Fibroblast of gingiva (primary cell): ENCODE data around the gene AMPD1.

Source experiments
- DNase-seq: peaks from one replicate; pipeline ENCODE4 v3.0.0-alpha.2; 2011; ENCODE audit warnings: low read depth

The AMPD1 gene

GRCh38 chr1:114695430-114696058 lies at the start of gene AMPD1:
TSS of gene AMPD1 (minus strand) at chr1:114695546. CDS start at chr1:114695471, 75 bp downstream.
- peak; percentile 7 for DNase-seq

GRCh38 chr1:114741963-114742746 lies 46.8 kb upstream of the AMPD1 start:
- DNase-seq, result no peak

- DNase-seq, result no peak
Observed at GRCh38 chr1:114740331-114740730, 45.0 kb upstream of the AMPD1 start.

GRCh38 chr1:114737314-114737849 lies 42.0 kb upstream of the AMPD1 start:
- no peak for DNase-seq

- no peak for DNase-seq
Observed at GRCh38 chr1:114735479-114735878, 40.1 kb upstream of the AMPD1 start.

GRCh38 chr1:114729782-114730181 lies 34.4 kb upstream of the AMPD1 start:
- DNase-seq, result peak; percentile 15

GRCh38 chr1:114728553-114728952 lies 33.2 kb upstream of the AMPD1 start:
- DNase-seq, result no peak

- no peak for DNase-seq
Observed at GRCh38 chr1:114725230-114725629, 29.9 kb upstream of the AMPD1 start.

- no peak for DNase-seq
Observed at GRCh38 chr1:114723915-114724314, 28.6 kb upstream of the AMPD1 start.

- DNase-seq, result no peak
Observed at GRCh38 chr1:114723457-114723856, 28.1 kb upstream of the AMPD1 start.

- DNase-seq, result no peak
Observed at GRCh38 chr1:114720492-114720891, 25.1 kb upstream of the AMPD1 start.

GRCh38 chr1:114719424-114719787 lies 24.1 kb upstream of the AMPD1 start:
- no peak for DNase-seq

- DNase-seq, result peak; percentile 31
Observed at GRCh38 chr1:114718661-114719423, 23.5 kb upstream of the AMPD1 start.

GRCh38 chr1:114716304-114717170 lies 21.2 kb upstream of the AMPD1 start, which contains the start of gene NRAS:
TSS of gene NRAS (minus strand) at chr1:114716771. CDS start at chr1:114716160, 611 bp downstream.
- peak; percentile 88 for DNase-seq

GRCh38 chr1:114715952-114716303 lies 20.6 kb upstream of the AMPD1 start:
- no peak for DNase-seq

- no peak for DNase-seq
Observed at GRCh38 chr1:114712977-114713376, 17.6 kb upstream of the AMPD1 start.

GRCh38 chr1:114710360-114710759 lies 15.0 kb upstream of the AMPD1 start:
- DNase-seq, result no peak

GRCh38 chr1:114707604-114708003 lies 12.3 kb upstream of the AMPD1 start:
- no peak for DNase-seq

GRCh38 chr1:114703242-114703641 lies 7.9 kb upstream of the AMPD1 start:
- peak; percentile 68 for DNase-seq

- DNase-seq, result no peak
Observed at GRCh38 chr1:114702737-114703136, 7.4 kb upstream of the AMPD1 start.

- DNase-seq, result no peak
Observed at GRCh38 chr1:114701931-114702330, 6.6 kb upstream of the AMPD1 start.
